GM12878 (cell line): ENCODE results near the gene ZMIZ1. TPM values are rescaled to one million over a fixed set of nuclear protein-coding genes. Genes with fewer than 3 reads are reported as not detected.
A peak's percentile ranks its signal among the peaks of the same experiment; 100 is the strongest.

Experiments
- ATAC-seq: fragments of 200-7000 bp; cut with Tn5 transposase; 3 replicates; pipeline ENCODE4 v1.9.1; 2020; ENCODE audit warnings: mild to moderate bottlenecking, moderate library complexity
- BruUV-seq: library from RNA; stranded (reverse); fragments of 400-500 nt; replicated peaks from 2 replicates; lab custom pipeline; 2021; lab: Mats Ljungman, UMichigan
- CTCF ChIA-PET: fragments of 300-600 bp; sonication (Branson Sonifier 250); formaldehyde crosslinking; extraction: SDS; loops from one replicate; lab custom pipeline; 2021; ENCODE audit warnings: inconsistent platforms; lab: Yijun Ruan, JAX
- POLR2A ChIA-PET: fragments of 350-600 bp; formaldehyde crosslinking; extraction: SDS; loops from one replicate; lab custom pipeline; 2021; ENCODE audit warnings: inconsistent platforms; lab: Charles Lee
- RAD21 ChIA-PET: fragments of 300-600 bp; sonication (Branson Sonifier 250); formaldehyde crosslinking; loops from one replicate; lab custom pipeline; 2023; ENCODE audit warnings: antibody characterized with exemption; ENCODE audit not compliant: unreplicated experiment; lab: Charles Lee
- SMC1A ChIA-PET: fragments of 300-600 bp; sonication (Branson Sonifier 250); formaldehyde crosslinking; loops from one replicate; lab custom pipeline; 2023; ENCODE audit not compliant: unreplicated experiment, uncharacterized antibody; lab: Charles Lee
- DNase-seq: peaks from one replicate; pipeline ENCODE4 v3.0.0-alpha.2; 2011; ENCODE audit warnings: low read depth, low spot score
- FAIRE-seq: peaks from 3 replicates; lab custom pipeline; 2011; peaks lifted over from hg19 to GRCh38; lab: Jason Lieb, UNC
- H2AFZ ChIP-seq: 2 replicates; pipeline ENCODE4 v1.6.0; 2011; ENCODE audit warnings: low read depth, low read length, control low read depth; ENCODE audit not compliant: control insufficient read depth
- H3K27ac ChIP-seq: 2 replicates; pipeline ENCODE4 v1.5.1; 2011; ENCODE audit warnings: control low read depth; ENCODE audit not compliant: control insufficient read depth, insufficient read depth
- H3K27me3 ChIP-seq, 2 experiments: replicated peaks in 1 of 2; 2 replicates each; pipeline versions ENCODE4 v1.6.0 to v1.6.1; 2011; ENCODE audit warnings: low read length in 1 of 2; ENCODE audit not compliant: control insufficient read depth in 2 of 2, insufficient read depth in 2 of 2
- H3K36me3 ChIP-seq, 2 experiments: 2 replicates each; pipeline ENCODE4 v1.5.1; 2011; ENCODE audit warnings: low read length in 1 of 2; ENCODE audit not compliant: control insufficient read depth in 2 of 2, insufficient read depth in 2 of 2
- H3K4me1 ChIP-seq: 2 replicates; pipeline ENCODE4 v1.6.1; 2011; ENCODE audit warnings: mild to moderate bottlenecking, low read length, moderate library complexity, mixed read lengths; ENCODE audit not compliant: control insufficient read depth, insufficient read depth
- H3K4me2 ChIP-seq: 2 replicates; pipeline ENCODE4 v1.6.0; 2011; ENCODE audit warnings: control low read depth; ENCODE audit not compliant: control insufficient read depth, insufficient read depth
- H3K4me3 ChIP-seq: fragments of 200-600 bp; sonication (generic); 2 replicates; pipeline ENCODE4 v1.5.1; 2016
- H3K79me2 ChIP-seq: 2 replicates; pipeline ENCODE4 v1.6.0; 2011; ENCODE audit warnings: low read length; ENCODE audit not compliant: control insufficient read depth, insufficient read depth
- H3K9ac ChIP-seq: 2 replicates; pipeline ENCODE4 v1.8.0; 2011; ENCODE audit warnings: low read length, control low read depth, mixed read lengths; ENCODE audit not compliant: control insufficient read depth, insufficient read depth
- H3K9me3 ChIP-seq: replicated peaks from 3 replicates; pipeline ENCODE4 v1.5.1; 2011; ENCODE audit warnings: mild to moderate bottlenecking, low read length; ENCODE audit not compliant: control insufficient read depth, insufficient read depth
- H4K20me1 ChIP-seq: 2 replicates; pipeline ENCODE4 v1.6.0; 2011; ENCODE audit not compliant: control insufficient read depth, insufficient read depth
- MEF2B ChIP-seq: fragments of 450-650 bp; IDR thresholded peaks from 2 replicates; pipeline ENCODE4 v1.6.1; 2018; ENCODE audit warnings: mild to moderate bottlenecking, moderate library complexity; ENCODE audit not compliant: partially characterized antibody, poor library complexity, severe bottlenecking
- MLLT1 ChIP-seq: fragments of 450-650 bp; IDR thresholded peaks from 2 replicates; pipeline ENCODE4 v1.6.1; 2016; ENCODE audit warnings: mild to moderate bottlenecking
- MYB ChIP-seq: fragments of 150-350 bp; IDR thresholded peaks from 2 replicates; pipeline ENCODE4 v1.6.1; 2014; ENCODE audit warnings: mild to moderate bottlenecking, low read depth, low read length, borderline replicate concordance
- SUZ12 ChIP-seq: fragments of 200-600 bp; sonication (generic); IDR thresholded peaks from one replicate; pipeline ENCODE4 v1.6.1; 2018; ENCODE audit warnings: antibody characterized with exemption, mild to moderate bottlenecking; ENCODE audit not compliant: unreplicated experiment
- WGBS: methylation state at CpG from one replicate; pipeline ENCODE4 v1.1.6; 2016; ENCODE audit warnings: low lambda C conversion rate; ENCODE audit not compliant: insufficient replicate concordance, insufficient coverage; ENCODE audit errors: missing lambda C conversion rate; 5-methylcytosine and 5-hydroxymethylcytosine counted together
- in situ Hi-C: fragments of 300-500 bp; cut with MboI; formaldehyde crosslinking; loops from 9 replicates; pipeline ENCODE4 v1.14.3; 2018; ENCODE audit warnings: mixed read lengths
- intact Hi-C: fragments of 100-400 bp; cut with micrococcal nuclease; formaldehyde crosslinking; loops from one replicate; pipeline ENCODE4 v1.14.2; 2022; ENCODE audit not compliant: unreplicated experiment
- polyA plus RNA-seq, 11 experiments: library from polyadenylated mRNA; depleted of rRNA in 4 of 11; unstranded in 6 of 11; stranded (reverse) in 5 of 11; fragments of >200 nt; fragmentation: Nextera tagmentation in 4 of 11; fragmentation: Illumina TruSeq in 1 of 11; extraction: Ambion mirVana in 4 of 11; extraction: Trizol in 1 of 11; gene quantifications; 1 replicate in 1 of 11; 2 replicates in 10 of 11; pipeline versions ENCODE4 v1.2.1 to v1.2.3, GENCODE V29; 2011 to 2016; ENCODE audit warnings: inconsistent platforms in 2 of 11, missing spikeins in 2 of 11, low read depth in 1 of 11
- total RNA-seq, 4 experiments: library from RNA; depleted of rRNA in 3 of 4; stranded (reverse); fragments of >200 nt in 3 of 4; fragmentation: Illumina TruSeq in 1 of 4; extraction: Trizol in 1 of 4; gene quantifications; 2 replicates each; pipeline versions ENCODE4 v1.2.1 to v1.2.3, GENCODE V29; 2013 to 2021

The ZMIZ1 gene
- total and polyA plus RNA-seq, 10 of the 15 experiments (the other 5 are each of a cell fraction or from before 2014, with no cell fraction given), result 3.1 to 82.3 (median 14.9) TPM

GRCh38 chr10:79070606-79071395 lies 2.0 kb downstream of the ZMIZ1 start:
- peak; percentile 8; the same call in 2 of the 3 replicates for ATAC-seq
- Histone ChIP-seq H3K27ac (no peak overlapping the region), H3K4me2 (peak overlapping the region; percentile 64), H3K79me2 (peaks cover 1% of the 10 kb centered on the region), H3K4me3 (peak overlapping the region; percentile 84), H3K36me3 (no peaks in the 10 kb centered on the region), H4K20me1 (no peaks in the 10 kb centered on the region), H3K27me3 (peaks cover 3 to 7% of the 10 kb centered on the region in 2 experiments), H3K9me3 (no peaks in the 10 kb centered on the region), H2AFZ (no peak overlapping the region; the same call in 1 of the 2 replicates), H3K4me1 (peaks cover 13% of the 10 kb centered on the region), H3K9ac (no peak overlapping the region)
- ChIA-PET POLR2A (interaction anchor here (0.8 kb wide), 1 partner anchor 176 kb away, joined by 3 read pairs; no protein-coding TSS in a partner anchor), CTCF (interaction anchor here (0.6 kb wide), 1 partner anchor 195 kb away, joined by 3 read pairs; no protein-coding TSS in a partner anchor), SMC1A (no interaction called here), RAD21 (interaction anchor here (0.6 to 1.7 kb wide), 3 partner anchors 99 to 131 kb away, joined by 5 to 8 read pairs (median 6); no protein-coding TSS in a partner anchor)
- peak; percentile 81 for TF ChIP-seq SUZ12
- TF ChIP-seq MYB, result no peak
- in situ Hi-C loops, result no loop called here
- BruUV-seq, result no TSS peak
- WGBS, result 13% methylated on average over 26 of the region's 32 CpGs
- intact Hi-C loops, result no loop called here
- no peak for DNase-seq
- no peak for FAIRE-seq

GRCh38 chr10:79071396-79071923 lies 2.7 kb downstream of the ZMIZ1 start:
- in situ Hi-C loops, result no loop called here
- no peak overlapping the region for H2AFZ ChIP-seq
- H3K36me3 ChIP-seq, result no peaks in the 10 kb centered on the region
- H3K4me1 ChIP-seq, result peaks cover 18% of the 10 kb centered on the region
- 6% methylated on average over 18 of the region's 18 CpGs for WGBS
- H3K27ac ChIP-seq, result no peak overlapping the region
- ChIA-PET SMC1A (no interaction called here), CTCF (no interaction called here), POLR2A (interaction anchor here (0.8 kb wide), 1 partner anchor 176 kb away, joined by 3 read pairs; no protein-coding TSS in a partner anchor), RAD21 (interaction anchor here (0.6 to 1.7 kb wide), 3 partner anchors 34 to 124 kb away, joined by 3 to 8 read pairs (median 5); no protein-coding TSS in a partner anchor)
- H3K27me3 ChIP-seq, result peaks cover 3 to 7% of the 10 kb centered on the region in 2 experiments
- DNase-seq (no peak), FAIRE-seq (no peak), ATAC-seq (no peak)
- no TSS peak for BruUV-seq
- no peaks in the 10 kb centered on the region for H3K9me3 ChIP-seq
- no peak overlapping the region for H3K9ac ChIP-seq
- intact Hi-C loops, result no loop called here
- H3K79me2 ChIP-seq, result peaks cover 1% of the 10 kb centered on the region
- H3K4me3 ChIP-seq, result peak overlapping the region; percentile 84
- TF ChIP-seq MLLT1, result no peak
- TF ChIP-seq MEF2B, result peak; percentile 9
- H3K4me2 ChIP-seq, result peak overlapping the region; percentile 64; the same call in 1 of the 2 replicates
- no peaks in the 10 kb centered on the region for H4K20me1 ChIP-seq
